K562 (cell line): ENCODE measurements around the gene TMIGD2. TPM values are rescaled to one million over a fixed set of nuclear protein-coding genes. Genes with fewer than 3 reads are reported as not detected.

Source experiments
- ELF4 ChIP-seq: fragments of 450-650 bp; formaldehyde crosslinking; IDR thresholded peaks from 2 replicates; pipeline ENCODE4 v1.4.0; 2022; ENCODE audit warnings: missing genetic modification characterization
- SMARCC2 ChIP-seq: fragments of 450-650 bp; IDR thresholded peaks from 2 replicates; pipeline ENCODE4 v1.6.1; 2017; ENCODE audit warnings: antibody characterized with exemption, moderate library complexity, mild to moderate bottlenecking, low read depth
- ZNF316 ChIP-seq: fragments of 450-650 bp; IDR thresholded peaks from 2 replicates; pipeline ENCODE4 v1.6.1; 2016
- ZNF780A ChIP-seq: fragments of 250-450 bp; sonication (Bioruptor Pico); IDR thresholded peaks from 2 replicates; pipeline ENCODE4 v1.5.0; 2021; ENCODE audit warnings: mild to moderate bottlenecking
- polyA plus RNA-seq, 8 experiments: library from polyadenylated mRNA; depleted of rRNA in 4 of 8; stranded (reverse) in 5 of 8; unstranded in 3 of 8; fragments of >200 nt; fragmentation: Nextera tagmentation in 2 of 8; fragmentation: Illumina TruSeq in 1 of 8; extraction: Ambion mirVana in 2 of 8; extraction: Trizol in 1 of 8; gene quantifications; 2 replicates each; pipeline versions ENCODE4 v1.2.1 to v1.2.3, GENCODE V29; 2011 to 2014; ENCODE audit warnings: inconsistent platforms in 1 of 8, missing spikeins in 1 of 8
- total RNA-seq, 7 experiments: library from RNA; depleted of rRNA in 6 of 7; stranded (reverse); fragments of >200 nt in 6 of 7; fragmentation: Illumina TruSeq in 2 of 7; extraction: Trizol in 2 of 7; gene quantifications; 2 replicates each; pipeline versions ENCODE4 v1.2.1 to v1.2.3, GENCODE V29; 2011 to 2021; ENCODE audit warnings: low replicate concordance in 1 of 7
- TF ChIP-seq, protein P1 (sequence below), 2 experiments: fragments of 450-650 bp; IDR thresholded peaks; 2 replicates each; pipeline ENCODE4 v1.6.1; 2016; ENCODE audit warnings: mild to moderate bottlenecking in 2 of 2, borderline replicate concordance in 1 of 2, low read depth in 1 of 2, moderate library complexity in 1 of 2
- TF ChIP-seq, protein P2 (sequence below): fragments of 250-450 bp; sonication (Bioruptor Pico); IDR thresholded peaks from 2 replicates; pipeline ENCODE4 v1.5.0; 2021
- TF ChIP-seq, protein P3 (sequence below): fragments of 250-450 bp; sonication (Bioruptor Pico); IDR thresholded peaks from 2 replicates; pipeline ENCODE4 v1.9.0; 2021; ENCODE audit warnings: mild to moderate bottlenecking

The TMIGD2 gene
- total and polyA plus RNA-seq, 9 of the 15 experiments (the other 6 are each of a cell fraction or from before 2014, with no cell fraction given) = not detected

DNA sequence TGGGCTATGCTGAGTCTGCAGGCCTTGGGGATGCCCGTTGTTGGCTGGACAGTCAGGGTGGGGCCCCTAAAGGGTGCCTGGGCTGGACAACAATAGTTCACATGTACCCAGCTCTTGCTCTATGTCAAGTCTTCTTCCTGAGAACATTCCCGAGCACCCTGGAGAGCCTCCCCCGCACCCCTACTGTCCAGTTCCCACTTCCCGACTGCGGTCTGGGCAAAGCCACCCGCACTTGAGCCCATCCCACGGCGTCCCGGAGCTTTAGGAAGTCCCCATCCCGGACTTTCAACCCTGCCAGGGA lies 40.1 kb upstream of the TMIGD2 start (continued):
- TF ChIP-seq, protein P1, sequence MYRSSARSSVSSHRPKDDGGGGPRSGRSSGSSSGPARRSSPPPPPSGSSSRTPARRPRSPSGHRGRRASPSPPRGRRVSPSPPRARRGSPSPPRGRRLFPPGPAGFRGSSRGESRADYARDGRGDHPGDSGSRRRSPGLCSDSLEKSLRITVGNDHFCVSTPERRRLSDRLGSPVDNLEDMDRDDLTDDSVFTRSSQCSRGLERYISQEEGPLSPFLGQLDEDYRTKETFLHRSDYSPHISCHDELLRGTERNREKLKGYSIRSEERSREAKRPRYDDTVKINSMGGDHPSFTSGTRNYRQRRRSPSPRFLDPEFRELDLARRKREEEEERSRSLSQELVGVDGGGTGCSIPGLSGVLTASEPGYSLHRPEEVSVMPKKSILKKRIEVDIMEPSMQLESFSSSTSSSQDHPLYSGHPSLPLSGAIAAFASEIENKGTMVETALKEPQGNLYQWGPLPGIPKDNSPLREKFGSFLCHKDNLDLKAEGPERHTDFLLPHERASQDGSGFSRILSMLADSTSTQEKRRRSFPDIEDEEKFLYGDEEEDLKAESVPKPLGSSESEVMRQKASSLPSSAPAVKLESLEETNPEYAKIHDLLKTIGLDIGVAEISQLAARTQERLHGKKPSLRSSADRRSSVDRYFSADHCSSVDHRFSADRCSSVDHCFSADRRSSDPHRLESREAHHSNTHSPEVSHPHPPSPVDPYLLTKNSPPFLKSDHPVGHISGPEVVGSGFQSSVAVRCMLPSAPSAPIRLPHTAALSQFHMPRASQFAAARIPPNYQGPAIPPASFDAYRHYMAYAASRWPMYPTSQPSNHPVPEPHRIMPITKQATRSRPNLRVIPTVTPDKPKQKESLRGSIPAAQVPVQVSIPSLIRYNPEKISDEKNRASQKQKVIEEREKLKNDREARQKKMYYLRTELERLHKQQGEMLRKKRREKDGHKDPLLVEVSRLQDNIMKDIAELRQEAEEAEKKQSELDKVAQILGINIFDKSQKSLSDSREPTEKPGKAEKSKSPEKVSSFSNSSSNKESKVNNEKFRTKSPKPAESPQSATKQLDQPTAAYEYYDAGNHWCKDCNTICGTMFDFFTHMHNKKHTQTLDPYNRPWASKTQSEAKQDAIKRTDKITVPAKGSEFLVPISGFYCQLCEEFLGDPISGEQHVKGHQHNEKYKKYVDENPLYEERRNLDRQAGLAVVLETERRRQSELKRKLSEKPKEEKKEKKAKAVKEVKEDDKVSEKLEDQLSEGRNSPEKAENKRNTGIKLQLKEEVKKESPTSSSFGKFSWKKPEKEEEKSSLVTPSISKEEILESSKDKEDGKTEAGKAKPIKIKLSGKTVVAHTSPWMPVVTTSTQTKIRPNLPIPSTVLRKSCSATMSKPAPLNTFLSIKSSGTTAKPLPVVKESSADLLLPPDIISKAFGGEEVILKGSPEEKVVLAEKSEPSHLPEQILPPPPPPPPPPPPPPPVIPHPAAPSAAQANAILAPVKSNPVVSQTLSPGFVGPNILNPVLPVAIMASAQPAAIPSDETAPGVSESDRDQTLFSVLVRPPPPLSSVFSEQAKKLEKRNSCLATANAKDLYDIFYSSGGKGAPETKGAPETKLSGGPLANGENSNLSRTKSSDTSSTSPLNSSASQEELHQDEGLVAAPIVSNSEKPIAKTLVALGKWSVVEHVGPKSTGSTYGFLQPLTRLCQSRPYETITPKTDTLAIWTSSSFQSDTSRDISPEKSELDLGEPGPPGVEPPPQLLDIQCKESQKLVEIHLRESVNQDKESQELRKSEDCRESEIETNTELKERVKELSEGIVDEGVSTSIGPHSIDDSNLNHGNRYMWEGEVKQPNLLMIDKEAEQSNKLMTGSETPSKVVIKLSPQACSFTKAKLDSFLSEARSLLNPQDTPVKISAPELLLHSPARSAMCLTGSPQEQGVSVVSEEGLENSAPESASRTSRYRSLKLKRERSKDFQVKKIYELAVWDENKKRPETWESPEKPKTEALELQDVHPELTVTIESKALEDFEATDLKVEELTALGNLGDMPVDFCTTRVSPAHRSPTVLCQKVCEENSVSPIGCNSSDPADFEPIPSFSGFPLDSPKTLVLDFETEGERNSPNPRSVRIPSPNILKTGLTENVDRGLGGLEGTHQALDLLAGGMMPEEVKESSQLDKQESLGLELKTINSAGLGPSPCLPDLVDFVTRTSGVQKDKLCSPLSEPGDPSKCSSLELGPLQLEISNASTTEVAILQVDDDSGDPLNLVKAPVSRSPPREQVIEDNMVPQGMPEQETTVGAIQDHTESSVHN (IDR thresholded peaks at IDR 0.05; ENCODE audit: borderline replicate concordance in 1 of 2, low read depth in 1 of 2) = no peak
- no peak for TF ChIP-seq ZNF780A (CRISPR knock-in tag)
- TF ChIP-seq SMARCC2 = no peak
- TF ChIP-seq, protein P2, sequence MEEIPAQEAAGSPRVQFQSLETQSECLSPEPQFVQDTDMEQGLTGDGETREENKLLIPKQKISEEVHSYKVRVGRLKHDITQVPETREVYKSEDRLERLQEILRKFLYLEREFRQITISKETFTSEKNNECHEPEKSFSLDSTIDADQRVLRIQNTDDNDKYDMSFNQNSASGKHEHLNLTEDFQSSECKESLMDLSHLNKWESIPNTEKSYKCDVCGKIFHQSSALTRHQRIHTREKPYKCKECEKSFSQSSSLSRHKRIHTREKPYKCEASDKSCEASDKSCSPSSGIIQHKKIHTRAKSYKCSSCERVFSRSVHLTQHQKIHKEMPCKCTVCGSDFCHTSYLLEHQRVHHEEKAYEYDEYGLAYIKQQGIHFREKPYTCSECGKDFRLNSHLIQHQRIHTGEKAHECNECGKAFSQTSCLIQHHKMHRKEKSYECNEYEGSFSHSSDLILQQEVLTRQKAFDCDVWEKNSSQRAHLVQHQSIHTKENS (CRISPR knock-in tag) = no peak
- no peak for TF ChIP-seq ELF4 (CRISPR knock-in tag)
- 0 out of 2 replicates have a peak, but pooled peaks have one; percentile 5 for TF ChIP-seq ZNF316
- TF ChIP-seq, protein P3, sequence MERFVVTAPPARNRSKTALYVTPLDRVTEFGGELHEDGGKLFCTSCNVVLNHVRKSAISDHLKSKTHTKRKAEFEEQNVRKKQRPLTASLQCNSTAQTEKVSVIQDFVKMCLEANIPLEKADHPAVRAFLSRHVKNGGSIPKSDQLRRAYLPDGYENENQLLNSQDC (CRISPR knock-in tag) = no peak
